Uterus (tissue), 4 donors: Measurements from ENCODE around the gene SLC29A2. TPM values are rescaled to one million over a fixed set of nuclear protein-coding genes. Genes with fewer than 3 reads are reported as not detected.

Experiments used
- DNase-seq, 2 donors: peaks; one replicate each; pipeline ENCODE4 v3.0.0-alpha.2; 2019 to 2020
- H3K27ac ChIP-seq, 2 donors: fragments of 200-600 bp; sonication (generic); 1 replicate in 1 of 2; 2 replicates in 1 of 2; pipeline ENCODE4 v1.5.1; 2016 to 2018
- H3K27me3 ChIP-seq, 2 donors: fragments of 200-600 bp; sonication (generic); one replicate each; pipeline ENCODE4 v1.5.1; 2018 to 2019; ENCODE audit warnings: control low read depth in 1 of 2
- H3K36me3 ChIP-seq, 2 donors: fragments of 200-600 bp; sonication (generic); one replicate each; pipeline ENCODE4 v1.5.1; 2019; ENCODE audit warnings: control low read depth in 1 of 2
- H3K4me1 ChIP-seq, 2 donors: fragments of 200-600 bp; sonication (generic); one replicate each; pipeline ENCODE4 v1.5.1; 2018 to 2019; ENCODE audit warnings: control low read depth in 1 of 2
- H3K4me3 ChIP-seq, 2 donors: fragments of 200-600 bp; sonication (generic); 1 replicate in 1 of 2; 2 replicates in 1 of 2; pipeline ENCODE4 v1.5.1; 2018 to 2019; ENCODE audit warnings: mild to moderate bottlenecking in 1 of 2
- H3K9me3 ChIP-seq, 2 donors: fragments of 200-600 bp; sonication (generic); one replicate each; pipeline ENCODE4 v1.5.1; 2019; ENCODE audit warnings: control low read depth in 1 of 2
- POLR2A ChIP-seq, 2 donors: fragments of 450-650 bp; IDR thresholded peaks; one replicate each; pipeline ENCODE4 v1.6.1; 2016; ENCODE audit warnings: antibody characterized with exemption in 2 of 2, mild to moderate bottlenecking in 1 of 2, moderate library complexity in 1 of 2
- intact Hi-C: fragments of 100-400 bp; cut with DNase I; formaldehyde crosslinking; loops from one replicate; pipeline ENCODE4 v1.15.1; 2023; ENCODE audit warnings: low total_unique reads
- total RNA-seq, 4 donors: library from RNA; depleted of rRNA in 3 of 4; stranded (reverse); fragments of >200 nt in 3 of 4; gene quantifications; one replicate each; pipeline versions ENCODE4 v1.1.0 to v1.2.4, GENCODE V29; 2014 to 2023
- TF ChIP-seq, protein P1 (sequence below), 4 experiments: fragments of 200-600 bp in 2 of 4; fragments of 450-650 bp in 2 of 4; sonication (generic) in 2 of 4; IDR thresholded peaks; one replicate each; pipeline ENCODE4 v1.5.1; 2016 to 2019; ENCODE audit warnings: antibody characterized with exemption in 4 of 4, mild to moderate bottlenecking in 2 of 4, moderate library complexity in 1 of 4
- donor health status: DM: yes; HTN: yes; CAD: no.

SLC29A2 gene
- total RNA-seq, 4 donors from 2014 or later, result 0.26 to 3.5 (median 1.5) TPM; not detected in 1

DNA sequence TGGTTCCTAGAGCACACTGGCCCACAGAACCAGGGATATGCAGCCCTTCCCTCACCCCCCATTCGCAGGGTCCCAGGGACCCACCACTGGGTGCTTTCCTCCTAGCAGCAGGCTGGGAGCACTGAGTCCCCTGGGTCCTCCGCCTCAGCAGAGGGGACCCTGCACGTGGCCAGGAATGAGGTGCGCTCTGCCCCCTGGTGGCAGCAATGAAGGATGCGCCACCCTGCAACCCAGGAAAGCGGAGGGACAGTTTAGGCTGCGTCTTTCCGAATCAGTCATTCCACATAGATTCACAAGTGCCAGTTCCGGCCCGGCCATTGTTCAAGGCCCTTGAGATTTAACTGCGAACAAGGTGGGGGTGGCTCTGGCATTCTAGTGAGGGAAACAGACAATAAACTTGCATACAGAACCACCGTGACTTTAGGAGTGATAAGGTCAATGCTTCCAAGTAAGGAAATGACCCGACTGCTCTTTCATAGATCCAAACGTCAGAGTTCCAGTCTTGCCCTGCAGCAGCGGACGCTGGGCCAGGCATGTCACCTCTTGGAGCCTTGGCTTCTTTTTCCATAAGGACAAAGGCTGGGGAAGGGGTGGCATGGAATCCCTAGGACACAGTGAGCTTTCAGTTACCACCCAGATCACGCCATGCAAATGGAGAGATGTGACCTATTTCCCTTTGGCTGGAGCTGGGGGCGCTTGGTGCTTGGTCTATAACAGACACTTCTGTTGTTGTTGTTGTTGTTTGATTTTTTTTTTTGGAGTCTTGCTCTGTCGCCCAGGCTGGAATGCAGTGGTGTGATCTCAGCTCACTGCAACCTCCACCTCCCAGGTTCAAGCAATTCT, 43.0 kb downstream of the SLC29A2 start:
- intact Hi-C loops, result no loop called here
- Histone ChIP-seq H3K9me3 (no peaks in the 10 kb centered on the region), H3K4me1 (peaks cover 0 to 4% of the 10 kb centered on the region in 2 donors), H3K27ac (no peak overlapping the region), H3K4me3 (no peak overlapping the region), H3K36me3 (no peaks in the 10 kb centered on the region), H3K27me3 (no peaks in the 10 kb centered on the region)
- DNase-seq, result peak; percentile 75 to 81
- TF ChIP-seq, protein P1, sequence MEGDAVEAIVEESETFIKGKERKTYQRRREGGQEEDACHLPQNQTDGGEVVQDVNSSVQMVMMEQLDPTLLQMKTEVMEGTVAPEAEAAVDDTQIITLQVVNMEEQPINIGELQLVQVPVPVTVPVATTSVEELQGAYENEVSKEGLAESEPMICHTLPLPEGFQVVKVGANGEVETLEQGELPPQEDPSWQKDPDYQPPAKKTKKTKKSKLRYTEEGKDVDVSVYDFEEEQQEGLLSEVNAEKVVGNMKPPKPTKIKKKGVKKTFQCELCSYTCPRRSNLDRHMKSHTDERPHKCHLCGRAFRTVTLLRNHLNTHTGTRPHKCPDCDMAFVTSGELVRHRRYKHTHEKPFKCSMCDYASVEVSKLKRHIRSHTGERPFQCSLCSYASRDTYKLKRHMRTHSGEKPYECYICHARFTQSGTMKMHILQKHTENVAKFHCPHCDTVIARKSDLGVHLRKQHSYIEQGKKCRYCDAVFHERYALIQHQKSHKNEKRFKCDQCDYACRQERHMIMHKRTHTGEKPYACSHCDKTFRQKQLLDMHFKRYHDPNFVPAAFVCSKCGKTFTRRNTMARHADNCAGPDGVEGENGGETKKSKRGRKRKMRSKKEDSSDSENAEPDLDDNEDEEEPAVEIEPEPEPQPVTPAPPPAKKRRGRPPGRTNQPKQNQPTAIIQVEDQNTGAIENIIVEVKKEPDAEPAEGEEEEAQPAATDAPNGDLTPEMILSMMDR (IDR thresholded peaks at IDR 0.05), result peak; percentile 91 to 98 (median 95)
- peak in 1 of 2 donors; percentile 17 for TF ChIP-seq POLR2A (IDR thresholded peaks at IDR 0.05)

DNA sequence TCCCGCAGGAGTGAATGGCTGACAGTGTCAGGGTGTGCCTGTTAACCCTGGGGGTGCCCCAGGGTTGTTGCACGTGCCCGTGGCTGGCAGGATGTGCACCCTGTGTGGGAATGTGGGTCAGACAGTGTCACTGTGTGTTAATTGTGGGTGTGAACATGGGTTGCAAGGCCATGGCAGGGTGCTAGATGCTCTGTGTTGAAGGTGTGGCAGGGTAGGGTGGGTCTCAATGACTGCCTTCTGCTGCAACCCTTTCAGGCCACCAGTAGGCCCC, 43.6 kb downstream of the SLC29A2 start:
- no peak overlapping the region for H3K4me3 ChIP-seq
- no peaks in the 10 kb centered on the region for H3K9me3 ChIP-seq
- intact Hi-C loops, result no loop called here
- peak overlapping the region in 1 of 2 donors; percentile 57 for H3K27ac ChIP-seq
- TF ChIP-seq POLR2A (IDR thresholded peaks at IDR 0.05), result no peak
- TF ChIP-seq, protein P1 (IDR thresholded peaks at IDR 0.05), result no peak
- no peak for DNase-seq
- H3K4me1 ChIP-seq, result peaks cover 0 to 4% of the 10 kb centered on the region in 2 donors
- no peaks in the 10 kb centered on the region for H3K36me3 ChIP-seq
- no peaks in the 10 kb centered on the region for H3K27me3 ChIP-seq

DNA sequence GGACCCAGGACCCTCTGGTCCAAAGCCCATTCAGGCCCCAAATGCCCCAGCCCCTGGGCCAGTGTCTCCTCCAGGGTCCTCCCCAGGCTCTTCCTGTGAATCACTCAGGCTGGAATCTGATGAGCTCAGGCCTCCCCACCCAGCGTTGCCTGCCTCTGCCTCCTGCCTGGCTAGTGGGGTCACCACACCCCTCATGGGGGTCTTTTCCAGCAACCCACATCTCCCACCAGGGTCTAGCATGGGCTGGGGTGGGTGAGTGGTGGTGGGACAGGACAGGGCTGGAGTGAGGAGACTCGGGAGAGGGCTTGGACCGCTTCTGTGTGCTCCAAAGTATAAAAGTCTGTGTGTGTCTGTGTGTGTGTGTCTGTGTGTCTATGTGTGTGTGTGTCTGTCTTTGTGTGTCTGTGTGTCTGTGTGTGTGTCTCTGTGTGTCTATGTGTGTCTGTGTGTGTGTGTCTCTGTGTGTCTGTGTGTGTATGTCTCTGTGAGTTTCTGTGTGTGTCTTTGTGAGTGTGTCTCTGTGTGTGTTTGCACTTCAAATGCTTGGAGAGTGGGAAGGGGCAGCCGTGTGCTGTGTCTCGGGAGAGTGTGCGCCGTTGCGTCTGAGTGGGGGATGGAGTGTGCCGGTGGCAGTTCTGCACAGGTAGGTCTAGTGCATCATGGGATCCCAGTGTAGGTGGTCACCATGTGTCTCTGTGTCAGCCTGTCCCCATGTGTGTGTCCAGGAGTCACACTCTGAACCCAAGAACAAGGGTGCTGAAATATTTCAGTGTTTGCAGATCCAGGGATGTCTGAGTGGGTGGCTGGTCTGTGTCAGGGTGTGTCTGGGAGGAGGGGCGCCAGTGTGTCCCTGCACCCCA, 44.2 kb downstream of the SLC29A2 start:
- Histone ChIP-seq H3K27ac (peak overlapping the region; percentile 57 to 59), H3K27me3 (no peaks in the 10 kb centered on the region), H3K4me3 (no peak overlapping the region), H3K4me1 (peaks cover 0 to 4% of the 10 kb centered on the region in 2 donors), H3K9me3 (no peaks in the 10 kb centered on the region), H3K36me3 (no peaks in the 10 kb centered on the region)
- intact Hi-C loops, result no loop called here
- DNase-seq, result no peak
- TF ChIP-seq, protein P1 (IDR thresholded peaks at IDR 0.05), result no peak
- no peak for TF ChIP-seq POLR2A (IDR thresholded peaks at IDR 0.05)

DNA sequence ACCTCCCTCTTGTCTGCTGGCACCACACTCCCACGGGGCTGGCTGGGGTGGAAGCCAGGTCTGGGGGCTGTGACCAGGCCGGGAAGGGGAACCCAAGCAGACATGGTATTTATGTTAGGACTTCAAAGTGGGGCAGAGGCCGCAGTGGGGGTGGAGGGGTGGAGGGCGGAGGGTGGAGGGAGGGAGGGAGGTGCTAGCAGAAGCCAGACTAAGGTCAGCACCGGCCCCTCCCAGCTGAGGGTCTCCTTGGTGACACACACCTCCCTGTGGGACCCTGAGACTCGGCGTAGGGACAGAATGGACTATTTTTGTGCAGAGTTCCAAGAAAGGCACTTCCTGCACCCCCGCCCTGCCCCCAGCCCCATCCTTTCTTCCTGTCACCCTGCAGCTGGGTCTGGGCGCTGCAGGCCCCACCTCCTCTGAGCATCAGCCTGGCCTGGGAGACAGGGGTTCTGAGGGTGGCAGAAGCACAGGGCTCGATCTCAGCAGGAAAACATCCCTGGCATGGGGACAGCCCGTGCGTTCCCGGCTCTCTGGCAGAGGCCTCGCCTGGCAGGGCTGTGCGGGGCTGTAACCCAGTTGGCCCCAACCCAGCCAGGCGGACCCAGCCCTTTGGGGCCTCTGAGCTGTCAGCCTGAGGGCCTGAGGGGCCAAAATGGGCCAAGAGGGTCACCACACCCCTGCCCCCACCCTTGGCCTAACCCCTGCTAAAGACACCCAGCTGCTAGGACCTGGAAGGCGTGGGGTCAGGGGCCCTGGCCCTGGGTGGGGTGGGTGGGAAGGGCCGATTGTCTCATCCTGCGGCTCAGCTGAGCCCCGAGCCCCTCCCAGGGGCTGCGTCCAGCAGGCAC, 45.1 kb downstream of the SLC29A2 start:
- H3K27me3 ChIP-seq, result no peaks in the 10 kb centered on the region
- H3K27ac ChIP-seq, result peak overlapping the region; percentile 57 to 59
- peak; percentile 34 to 53 for DNase-seq
- peaks cover 0 to 4% of the 10 kb centered on the region in 2 donors for H3K4me1 ChIP-seq
- no peak for TF ChIP-seq POLR2A (IDR thresholded peaks at IDR 0.05)
- TF ChIP-seq, protein P1 (IDR thresholded peaks at IDR 0.05), result no peak
- H3K9me3 ChIP-seq, result no peaks in the 10 kb centered on the region
- H3K36me3 ChIP-seq, result no peaks in the 10 kb centered on the region
- intact Hi-C loops, result no loop called here
- H3K4me3 ChIP-seq, result no peak overlapping the region
